Mammary epithelial cell (primary cell): ENCODE results near the gene CDH4.

Source experiments
- EZH2 ChIP-seq: IDR thresholded peaks from 2 replicates; pipeline ENCODE4 v1.6.1; 2012; ENCODE audit warnings: low read length, inconsistent platforms, borderline replicate concordance
- TF ChIP-seq, protein P1 (sequence below), 2 donors: IDR thresholded peaks in 1 of 2; conservative IDR thresholded peaks in 1 of 2; 2 replicates each; pipeline ENCODE4 v1.5.1; 2011 to 2012; ENCODE audit warnings: inconsistent platforms in 2 of 2, low read length in 2 of 2, mild to moderate bottlenecking in 2 of 2, control low read depth in 1 of 2, low read depth in 1 of 2; ENCODE audit not compliant: insufficient read depth in 1 of 2; ENCODE audit errors: extremely low read depth in 1 of 2

DNA sequence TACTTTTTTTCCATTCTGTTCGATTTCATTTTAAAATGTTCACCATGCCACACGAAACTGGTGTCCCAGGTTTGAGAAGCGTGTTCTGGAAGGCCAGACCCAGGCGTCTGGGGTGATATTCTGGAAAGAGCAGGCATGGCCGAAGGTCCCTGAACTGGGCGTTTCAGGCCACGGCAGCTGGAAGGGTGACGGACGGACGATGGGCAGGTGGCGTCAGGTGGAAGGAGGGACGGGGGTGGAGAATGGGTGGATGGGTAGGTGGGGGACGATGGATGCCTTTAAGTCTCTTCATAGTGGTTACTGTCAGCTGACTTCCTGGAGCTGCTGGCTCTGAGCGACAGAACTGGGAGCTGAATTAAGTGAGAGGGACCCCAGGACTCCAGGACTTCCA lies 44.6 kb downstream of the CDH4 start:
- TF ChIP-seq, protein P1, sequence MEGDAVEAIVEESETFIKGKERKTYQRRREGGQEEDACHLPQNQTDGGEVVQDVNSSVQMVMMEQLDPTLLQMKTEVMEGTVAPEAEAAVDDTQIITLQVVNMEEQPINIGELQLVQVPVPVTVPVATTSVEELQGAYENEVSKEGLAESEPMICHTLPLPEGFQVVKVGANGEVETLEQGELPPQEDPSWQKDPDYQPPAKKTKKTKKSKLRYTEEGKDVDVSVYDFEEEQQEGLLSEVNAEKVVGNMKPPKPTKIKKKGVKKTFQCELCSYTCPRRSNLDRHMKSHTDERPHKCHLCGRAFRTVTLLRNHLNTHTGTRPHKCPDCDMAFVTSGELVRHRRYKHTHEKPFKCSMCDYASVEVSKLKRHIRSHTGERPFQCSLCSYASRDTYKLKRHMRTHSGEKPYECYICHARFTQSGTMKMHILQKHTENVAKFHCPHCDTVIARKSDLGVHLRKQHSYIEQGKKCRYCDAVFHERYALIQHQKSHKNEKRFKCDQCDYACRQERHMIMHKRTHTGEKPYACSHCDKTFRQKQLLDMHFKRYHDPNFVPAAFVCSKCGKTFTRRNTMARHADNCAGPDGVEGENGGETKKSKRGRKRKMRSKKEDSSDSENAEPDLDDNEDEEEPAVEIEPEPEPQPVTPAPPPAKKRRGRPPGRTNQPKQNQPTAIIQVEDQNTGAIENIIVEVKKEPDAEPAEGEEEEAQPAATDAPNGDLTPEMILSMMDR (conservative IDR thresholded peaks at IDR 0.05 in 1 of 2, IDR thresholded peaks at IDR 0.05 in 1 of 2; ENCODE audit: extremely low read depth in 1 of 2, insufficient read depth in 1 of 2, low read depth in 1 of 2, low read length in 2 of 2) = no peak
- no peak for TF ChIP-seq EZH2
